IgD-negative memory B cell (primary cell): ENCODE results near the gene MCHR1. TPM values are rescaled to one million over a fixed set of nuclear protein-coding genes. Genes with fewer than 3 reads are reported as not detected.
A peak's percentile ranks its signal among the peaks of the same experiment; 100 is the strongest.
"Not testable (repeated sequence)": the region's sequence is repeated elsewhere in the genome, so short reads cannot be mapped to it uniquely, and the experiment has no call there.

ENCODE experiments used
- H3K27ac Mint-ChIP-seq, 3 donors: one replicate each; pipeline ENCODE4 v1.8.0; 2020 to 2022; ENCODE audit warnings: mild to moderate bottlenecking in 3 of 3, mixed read lengths in 3 of 3, moderate library complexity in 1 of 3
- H3K27me3 Mint-ChIP-seq: one replicate; pipeline ENCODE4 v1.8.0; 2021; ENCODE audit warnings: mixed read lengths
- H3K36me3 Mint-ChIP-seq: one replicate; pipeline ENCODE4 v1.8.0; 2020; ENCODE audit warnings: mild to moderate bottlenecking, mixed read lengths
- H3K4me1 Mint-ChIP-seq, 3 donors: one replicate each; pipeline ENCODE4 v1.8.0; 2020 to 2022; ENCODE audit warnings: mixed read lengths in 3 of 3, mild to moderate bottlenecking in 1 of 3
- H3K4me3 Mint-ChIP-seq, 4 donors: one replicate each; pipeline ENCODE4 v1.8.0; 2020 to 2022; ENCODE audit warnings: mild to moderate bottlenecking in 4 of 4, mixed read lengths in 4 of 4, moderate library complexity in 3 of 4
- H3K9me3 Mint-ChIP-seq, 3 donors: one replicate each; pipeline ENCODE4 v1.8.0; 2020 to 2021; ENCODE audit warnings: mixed read lengths in 3 of 3, mild to moderate bottlenecking in 1 of 3
- polyA plus RNA-seq: library from polyadenylated mRNA; unstranded; fragments of 300-500 nt; fragmentation: Illumina TruSeq; gene quantifications from one replicate; pipeline ENCODE4 v1.2.3, GENCODE V29; 2021

The MCHR1 gene
- polyA plus RNA-seq, 1 donor from 2014 or later: not detected

- H3K4me3 Mint-ChIP-seq: peak overlapping the region in 3 of 4 donors; percentile 24 to 78 (median 49)
- peak overlapping the region in 2 of 3 donors; percentile 71 to 76 for H3K27ac Mint-ChIP-seq
- H3K4me1 Mint-ChIP-seq: peaks cover 15 to 25% (median 18%) of the 10 kb centered on the region in 3 donors
- peaks cover 1% of the 10 kb centered on the region for H3K36me3 Mint-ChIP-seq
- H3K27me3 Mint-ChIP-seq: no peaks in the 10 kb centered on the region
- H3K9me3 Mint-ChIP-seq: no peaks in the 10 kb centered on the region
Measured at GRCh38 chr22:40648386-40648785, 30.9 kb upstream of the MCHR1 start.

DNA sequence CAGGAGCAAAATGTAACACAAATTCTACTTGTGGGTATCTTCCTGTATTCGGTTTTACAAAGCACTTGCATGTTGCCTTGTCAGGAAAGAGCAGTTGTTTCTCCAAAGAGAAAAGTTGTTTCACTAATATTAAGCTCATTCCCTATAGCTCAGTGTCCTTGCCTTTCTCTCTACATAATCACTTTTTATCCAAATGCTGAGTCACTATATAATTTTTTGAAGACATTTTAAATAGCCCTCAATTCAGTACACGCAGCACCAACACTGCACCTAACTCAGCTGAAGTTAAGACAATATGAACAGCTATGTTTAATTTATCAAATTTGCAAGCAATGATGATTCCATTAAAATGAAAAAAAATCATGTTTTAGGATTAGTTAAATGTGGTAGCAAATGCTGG lies 28.2 kb upstream of the MCHR1 start:
- peak overlapping the region in 2 of 3 donors; percentile 93 to 94 for H3K27ac Mint-ChIP-seq
- no peaks in the 10 kb centered on the region for H3K9me3 Mint-ChIP-seq
- H3K36me3 Mint-ChIP-seq: peaks cover 4% of the 10 kb centered on the region
- H3K27me3 Mint-ChIP-seq: no peaks in the 10 kb centered on the region
- peaks cover 13 to 23% (median 20%) of the 10 kb centered on the region in 3 donors for H3K4me1 Mint-ChIP-seq
- H3K4me3 Mint-ChIP-seq: peak overlapping the region in 3 of 4 donors; percentile 89 to 96 (median 94)

GRCh38 chr22:40651563-40652501 lies 27.5 kb upstream of the MCHR1 start:
- peak overlapping the region; percentile 89 to 94 (median 93) for H3K27ac Mint-ChIP-seq
- H3K27me3 Mint-ChIP-seq: no peaks in the 10 kb centered on the region
- no peaks in the 10 kb centered on the region for H3K9me3 Mint-ChIP-seq
- peaks cover 4% of the 10 kb centered on the region for H3K36me3 Mint-ChIP-seq
- H3K4me3 Mint-ChIP-seq: peak overlapping the region; percentile 89 to 96 (median 94)
- peaks cover 10 to 18% (median 17%) of the 10 kb centered on the region in 3 donors for H3K4me1 Mint-ChIP-seq

- Mint-ChIP-seq H3K4me3 (peak overlapping the region in 2 of 4 donors; percentile 17 to 67), H3K27me3 (no peaks in the 10 kb centered on the region), H3K9me3 (no peaks in the 10 kb centered on the region), H3K4me1 (peaks cover 5 to 9% (median 7%) of the 10 kb centered on the region in 3 donors), H3K27ac (no peak overlapping the region), H3K36me3 (peaks cover 4% of the 10 kb centered on the region)
Measured at GRCh38 chr22:40653361-40653760, 25.9 kb upstream of the MCHR1 start.

GRCh38 chr22:40654522-40655167 lies 24.6 kb upstream of the MCHR1 start:
- Mint-ChIP-seq H3K4me3 (no peak overlapping the region), H3K27ac (peak overlapping the region in 1 of 3 donors; percentile 24), H3K27me3 (no peaks in the 10 kb centered on the region), H3K9me3 (no peaks in the 10 kb centered on the region), H3K36me3 (peaks cover 6% of the 10 kb centered on the region), H3K4me1 (peaks cover 7 to 9% (median 7%) of the 10 kb centered on the region in 3 donors)

DNA sequence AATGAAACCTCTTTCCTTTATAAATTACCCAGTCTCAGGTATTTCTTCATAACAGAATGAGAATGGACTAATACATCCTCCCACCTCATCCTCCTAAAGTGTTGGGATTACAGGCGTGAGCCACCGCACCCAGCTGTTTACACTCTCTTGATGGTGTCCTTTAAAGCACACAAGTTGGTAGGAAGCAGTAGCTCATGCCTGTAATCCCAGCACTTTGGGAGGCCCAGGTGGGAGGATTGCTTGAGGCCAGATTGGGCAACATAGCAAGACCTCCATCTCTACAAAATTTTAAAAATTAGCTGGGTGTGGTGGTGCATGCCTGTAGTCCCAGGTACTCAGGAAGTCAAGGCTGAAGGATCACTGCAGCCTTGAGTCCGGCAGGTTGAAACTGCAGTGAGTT lies 23.3 kb upstream of the MCHR1 start:
- not testable (repeated sequence) for H3K27me3 Mint-ChIP-seq

DNA sequence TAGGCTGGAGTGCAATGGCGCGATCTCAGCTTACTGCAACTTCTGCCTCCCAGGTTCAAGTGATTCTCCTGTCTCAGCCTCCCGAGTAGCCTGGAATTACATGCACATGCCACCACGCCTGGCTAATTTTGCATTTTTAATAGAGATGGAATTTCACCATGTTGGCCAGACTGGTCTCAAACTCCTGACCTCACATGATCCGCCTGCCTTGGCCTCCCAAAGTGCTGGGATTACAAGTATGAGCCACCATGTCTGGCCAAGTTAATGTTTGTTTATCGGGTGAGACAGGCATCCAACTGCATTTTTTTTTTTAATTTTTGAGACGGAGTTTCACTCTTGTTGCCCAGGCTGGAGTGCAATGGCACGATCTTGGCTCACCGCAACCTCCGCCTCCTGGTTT lies 22.6 kb upstream of the MCHR1 start:
- H3K9me3 Mint-ChIP-seq, H3K27me3 Mint-ChIP-seq, H3K4me3 Mint-ChIP-seq, H3K27ac Mint-ChIP-seq, H3K36me3 Mint-ChIP-seq: not testable (repeated sequence)
- H3K4me1 Mint-ChIP-seq: peaks cover 10 to 14% (median 13%) of the 10 kb centered on the region in 3 donors

More for the DNA sequence above, 23.3 kb upstream of the MCHR1 start:
- H3K36me3 Mint-ChIP-seq, H3K4me3 Mint-ChIP-seq, H3K27ac Mint-ChIP-seq, H3K9me3 Mint-ChIP-seq: not testable (repeated sequence)
- H3K4me1 Mint-ChIP-seq: peaks cover 11 to 12% (median 11%) of the 10 kb centered on the region in 3 donors

- peak overlapping the region in 1 of 3 donors; percentile 3 for H3K27ac Mint-ChIP-seq
- H3K9me3 Mint-ChIP-seq: no peaks in the 10 kb centered on the region
- peaks cover 7 to 13% (median 11%) of the 10 kb centered on the region in 3 donors for H3K4me1 Mint-ChIP-seq
- H3K36me3 Mint-ChIP-seq: peaks cover 4% of the 10 kb centered on the region
- H3K4me3 Mint-ChIP-seq: no peak overlapping the region
- no peaks in the 10 kb centered on the region for H3K27me3 Mint-ChIP-seq
Measured at GRCh38 chr22:40659166-40659565, 20.1 kb upstream of the MCHR1 start.

DNA sequence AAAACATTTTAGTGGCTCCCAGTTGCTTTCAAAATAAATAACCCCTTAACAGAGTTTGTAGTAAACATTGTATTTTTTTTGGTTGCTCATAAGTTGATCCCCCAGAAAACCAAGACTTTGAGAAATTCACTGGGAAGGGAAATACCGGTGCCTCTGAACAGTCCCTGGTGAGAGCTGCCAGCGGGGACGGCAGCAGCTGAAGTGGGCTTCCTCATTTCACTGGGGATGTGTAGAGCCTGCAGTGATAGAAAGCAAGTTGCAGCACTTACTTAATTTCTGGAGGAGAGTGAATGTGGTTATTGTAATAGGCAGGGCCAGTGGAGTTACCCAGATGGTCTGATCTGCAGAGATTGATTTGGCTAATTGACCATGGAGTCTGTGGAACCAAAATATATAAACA lies 18.6 kb upstream of the MCHR1 start:
- H3K9me3 Mint-ChIP-seq: no peaks in the 10 kb centered on the region
- H3K4me1 Mint-ChIP-seq: peaks cover 7 to 12% (median 10%) of the 10 kb centered on the region in 3 donors
- H3K36me3 Mint-ChIP-seq: peaks cover 2% of the 10 kb centered on the region
- H3K27me3 Mint-ChIP-seq: no peaks in the 10 kb centered on the region
- peak overlapping the region in 1 of 3 donors; percentile 62 for H3K27ac Mint-ChIP-seq
- H3K4me3 Mint-ChIP-seq: no peak overlapping the region

- H3K9me3 Mint-ChIP-seq: no peaks in the 10 kb centered on the region
- H3K4me3 Mint-ChIP-seq: no peak overlapping the region
- H3K27me3 Mint-ChIP-seq: no peaks in the 10 kb centered on the region
- H3K27ac Mint-ChIP-seq: no peak overlapping the region
- peaks cover 2% of the 10 kb centered on the region for H3K36me3 Mint-ChIP-seq
- peaks cover 7 to 12% (median 10%) of the 10 kb centered on the region in 3 donors for H3K4me1 Mint-ChIP-seq
Measured at GRCh38 chr22:40661671-40662070, 17.6 kb upstream of the MCHR1 start.

- H3K27ac Mint-ChIP-seq: no peak overlapping the region
- H3K9me3 Mint-ChIP-seq: no peaks in the 10 kb centered on the region
- peaks cover 7 to 13% (median 10%) of the 10 kb centered on the region in 3 donors for H3K4me1 Mint-ChIP-seq
Measured at GRCh38 chr22:40665312-40665711, 14.0 kb upstream of the MCHR1 start.

DNA sequence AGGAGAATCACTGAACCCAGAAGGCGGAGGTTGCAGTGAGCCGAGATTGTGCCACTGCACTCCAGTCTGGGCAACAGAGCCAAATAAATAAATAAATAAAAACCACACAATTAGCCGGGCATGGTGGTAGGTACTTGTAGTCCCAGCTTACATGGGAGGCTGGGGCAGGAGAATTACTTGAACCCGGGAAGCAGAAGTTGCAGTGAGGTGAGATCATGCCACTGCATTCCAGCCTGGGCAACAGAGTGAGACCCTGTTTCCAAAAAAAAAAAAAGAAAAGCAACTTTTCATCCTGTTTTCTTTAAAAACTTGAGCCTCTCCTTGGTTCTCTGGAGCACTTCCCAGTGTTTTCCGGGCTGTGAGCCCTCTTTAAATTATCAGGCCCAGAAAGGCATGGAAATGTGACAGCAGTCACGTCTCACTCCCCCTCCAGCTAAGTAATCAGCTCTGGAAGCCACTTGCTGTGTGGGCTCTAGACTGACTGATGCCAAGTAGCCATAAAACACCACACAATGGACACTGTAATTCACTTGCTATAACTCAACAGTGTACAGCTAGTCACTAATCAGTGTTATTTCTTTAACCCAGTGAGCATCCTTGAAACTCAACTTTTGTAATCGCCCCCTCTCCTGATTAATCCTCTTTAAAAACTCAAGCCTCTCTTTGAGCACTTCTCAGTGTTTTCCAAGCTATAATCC lies 13.0 kb upstream of the MCHR1 start:
- no peaks in the 10 kb centered on the region for H3K9me3 Mint-ChIP-seq
- no peak overlapping the region for H3K4me3 Mint-ChIP-seq
- H3K27ac Mint-ChIP-seq: no peak overlapping the region
- no peaks in the 10 kb centered on the region for H3K27me3 Mint-ChIP-seq
- H3K36me3 Mint-ChIP-seq: no peaks in the 10 kb centered on the region
- peaks cover 0 to 6% (median 2%) of the 10 kb centered on the region in 3 donors for H3K4me1 Mint-ChIP-seq

More at GRCh38 chr22:40665312-40665711, 14.0 kb upstream of the MCHR1 start:
- no peaks in the 10 kb centered on the region for H3K27me3 Mint-ChIP-seq
- no peaks in the 10 kb centered on the region for H3K36me3 Mint-ChIP-seq
- H3K4me3 Mint-ChIP-seq: no peak overlapping the region

- no peaks in the 10 kb centered on the region for H3K36me3 Mint-ChIP-seq
- H3K4me1 Mint-ChIP-seq: peaks cover 0 to 3% (median 2%) of the 10 kb centered on the region in 3 donors
- no peaks in the 10 kb centered on the region for H3K27me3 Mint-ChIP-seq
- peak overlapping the region in 1 of 3 donors; percentile 65 for H3K27ac Mint-ChIP-seq
- no peak overlapping the region for H3K4me3 Mint-ChIP-seq
- no peaks in the 10 kb centered on the region for H3K9me3 Mint-ChIP-seq
Measured at GRCh38 chr22:40668611-40669411, 10.5 kb upstream of the MCHR1 start.

DNA sequence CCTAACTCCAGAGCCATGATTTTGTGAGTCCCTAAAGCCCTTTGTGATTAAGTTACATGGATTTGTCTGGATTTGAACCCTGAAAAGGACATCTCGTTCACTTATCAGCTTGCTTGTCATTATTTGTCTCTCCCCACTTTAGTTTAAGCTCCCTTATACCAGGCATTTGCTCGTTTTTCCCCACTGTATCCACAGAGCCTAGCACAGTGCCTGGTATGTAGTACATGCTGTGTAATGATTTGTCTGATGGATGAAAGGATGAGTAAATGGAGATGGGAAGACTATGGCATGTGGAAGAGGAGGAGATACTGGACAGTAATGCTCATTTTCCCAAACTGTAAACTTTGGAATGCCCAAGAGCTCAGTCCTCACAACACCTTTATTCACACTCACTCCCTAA lies 9.2 kb upstream of the MCHR1 start:
- no peaks in the 10 kb centered on the region for H3K9me3 Mint-ChIP-seq
- H3K27me3 Mint-ChIP-seq: no peaks in the 10 kb centered on the region
- no peaks in the 10 kb centered on the region for H3K36me3 Mint-ChIP-seq
- no peak overlapping the region for H3K27ac Mint-ChIP-seq
- peaks cover 0 to 3% (median 2%) of the 10 kb centered on the region in 3 donors for H3K4me1 Mint-ChIP-seq
- no peak overlapping the region for H3K4me3 Mint-ChIP-seq
